IPS-18a (cell line): ENCODE results near the gene MYOM3.

Source experiments
- H3K27ac ChIP-seq: one replicate; pipeline ENCODE4 v1.5.1; 2013; ENCODE audit warnings: low read length
- H3K27me3 ChIP-seq: one replicate; pipeline ENCODE4 v1.6.1; 2013; ENCODE audit warnings: mild to moderate bottlenecking, low read length; ENCODE audit not compliant: control insufficient read depth, insufficient read depth
- H3K36me3 ChIP-seq: one replicate; pipeline ENCODE4 v1.6.1; 2013; ENCODE audit warnings: low read depth, low read length; ENCODE audit not compliant: control insufficient read depth
- H3K4me1 ChIP-seq: one replicate; pipeline ENCODE4 v1.6.1; 2013; ENCODE audit warnings: low read depth, low read length; ENCODE audit not compliant: control insufficient read depth
- H3K4me3 ChIP-seq: one replicate; pipeline ENCODE4 v1.5.1; 2013; ENCODE audit warnings: low read length
- H3K9ac ChIP-seq: one replicate; pipeline ENCODE4 v1.6.1; 2013; ENCODE audit warnings: mild to moderate bottlenecking, low read length, moderate library complexity
- H3K9me3 ChIP-seq: one replicate; pipeline ENCODE4 v1.6.1; 2013; ENCODE audit warnings: low read depth, low read length; ENCODE audit not compliant: control insufficient read depth

MYOM3 gene

DNA sequence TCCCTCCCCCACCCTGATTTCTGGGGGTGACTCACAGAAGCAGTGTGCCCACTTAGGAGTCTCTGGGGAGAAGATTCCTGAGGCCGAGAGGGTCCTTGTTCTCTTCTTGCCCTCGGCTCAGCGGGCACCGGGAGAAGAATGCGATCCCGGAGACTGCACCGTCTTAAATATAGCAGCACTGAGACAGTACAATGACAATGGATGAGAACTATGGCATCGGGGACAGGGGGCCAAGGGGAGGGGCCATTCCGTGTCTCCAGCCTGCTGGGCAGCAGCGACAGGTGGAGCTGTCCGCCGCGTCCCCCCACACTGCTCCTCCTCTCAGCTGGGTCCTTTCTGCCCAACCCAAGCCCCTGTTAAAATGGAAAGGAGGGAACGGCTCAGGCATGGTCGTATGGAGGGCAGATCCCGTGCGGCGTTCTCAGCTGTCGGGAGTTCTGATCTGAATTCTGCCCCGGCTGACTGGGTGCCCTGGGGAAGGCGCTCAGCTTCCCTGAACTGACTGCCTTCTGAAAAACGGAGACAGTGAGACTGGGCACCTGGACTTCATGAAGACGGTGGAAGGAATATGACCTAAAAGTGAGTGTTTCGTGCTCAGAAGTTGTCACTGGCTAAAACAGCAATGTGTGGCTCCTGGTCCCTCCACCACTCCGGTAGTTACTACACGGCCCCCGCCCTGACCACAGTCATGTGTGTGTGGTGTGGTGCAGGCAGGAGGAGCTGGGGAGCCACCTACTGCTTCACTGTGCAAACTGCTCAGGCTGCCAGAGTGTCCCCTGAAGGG lies at the start of gene MYOM3:
Gene MYOM3 (minus strand): TSS at position 140 of the 784 bp plus-strand sequence. CDS start 3,499 bp downstream, outside the sequence.
- peak within 1 kb of the TSS; percentile 39 for H3K4me3 ChIP-seq
- no peaks in the 10 kb centered on the region for H3K36me3 ChIP-seq
- H3K9ac ChIP-seq, result no peak within 1 kb of the TSS

DNA sequence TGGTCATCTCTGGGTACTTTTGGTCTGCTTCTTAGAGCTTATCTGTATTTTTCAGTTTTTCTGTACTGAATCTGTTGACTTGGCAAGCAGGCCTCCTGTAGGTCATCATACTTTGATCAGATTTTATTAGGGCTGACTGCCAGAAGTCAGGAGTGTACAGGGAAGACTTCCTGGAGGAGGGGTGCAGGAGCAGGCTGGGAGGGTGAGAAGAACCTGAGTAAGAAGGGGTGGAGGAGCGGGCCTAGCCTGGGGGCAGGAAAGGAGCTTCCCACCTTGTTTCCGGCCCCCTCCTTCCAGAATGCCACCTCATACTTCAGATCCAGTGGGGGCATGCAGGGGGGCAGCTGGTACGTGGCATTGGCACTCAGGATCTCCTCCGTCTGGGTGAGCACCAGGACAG lies 49.3 kb upstream of the MYOM3 start:
- Histone ChIP-seq H3K9ac (no peak overlapping the region), H3K27me3 (no peaks in the 10 kb centered on the region), H3K27ac (no peak overlapping the region), H3K4me1 (no peaks in the 10 kb centered on the region), H3K36me3 (peaks cover 27% of the 10 kb centered on the region), H3K4me3 (no peak overlapping the region), H3K9me3 (no peaks in the 10 kb centered on the region)

More for the DNA sequence above, at the start of gene MYOM3:
- Histone ChIP-seq H3K27ac (no peak within 1 kb of the TSS), H3K4me1 (peaks cover 13% of the 10 kb centered on the region), H3K27me3 (peaks cover 5% of the 10 kb centered on the region), H3K9me3 (no peaks in the 10 kb centered on the region)

DNA sequence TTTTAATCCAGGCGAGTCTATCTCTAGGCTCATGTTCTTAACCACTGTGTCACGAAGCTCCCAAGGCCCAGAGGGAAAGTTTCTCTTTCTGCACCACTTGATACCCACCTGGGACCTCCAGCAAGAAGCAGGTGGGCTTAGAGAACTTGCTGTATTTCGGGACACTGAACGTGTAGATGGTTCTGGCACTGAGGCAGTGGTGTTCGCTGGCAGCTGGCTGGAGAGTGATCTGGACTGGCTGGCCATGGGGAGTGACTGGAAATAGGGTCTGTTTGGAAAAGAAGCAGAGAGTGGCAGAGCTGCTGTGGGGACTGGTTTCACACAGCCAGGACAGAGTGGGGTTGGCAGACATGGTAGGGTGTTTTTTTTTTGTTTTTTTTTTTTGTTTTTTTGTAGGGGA lies 47.4 kb upstream of the MYOM3 start:
- Histone ChIP-seq H3K9ac (no peak overlapping the region), H3K27ac (no peak overlapping the region), H3K36me3 (peaks cover 19% of the 10 kb centered on the region), H3K27me3 (no peaks in the 10 kb centered on the region), H3K4me1 (peaks cover 5% of the 10 kb centered on the region), H3K4me3 (no peak overlapping the region), H3K9me3 (no peaks in the 10 kb centered on the region)

DNA sequence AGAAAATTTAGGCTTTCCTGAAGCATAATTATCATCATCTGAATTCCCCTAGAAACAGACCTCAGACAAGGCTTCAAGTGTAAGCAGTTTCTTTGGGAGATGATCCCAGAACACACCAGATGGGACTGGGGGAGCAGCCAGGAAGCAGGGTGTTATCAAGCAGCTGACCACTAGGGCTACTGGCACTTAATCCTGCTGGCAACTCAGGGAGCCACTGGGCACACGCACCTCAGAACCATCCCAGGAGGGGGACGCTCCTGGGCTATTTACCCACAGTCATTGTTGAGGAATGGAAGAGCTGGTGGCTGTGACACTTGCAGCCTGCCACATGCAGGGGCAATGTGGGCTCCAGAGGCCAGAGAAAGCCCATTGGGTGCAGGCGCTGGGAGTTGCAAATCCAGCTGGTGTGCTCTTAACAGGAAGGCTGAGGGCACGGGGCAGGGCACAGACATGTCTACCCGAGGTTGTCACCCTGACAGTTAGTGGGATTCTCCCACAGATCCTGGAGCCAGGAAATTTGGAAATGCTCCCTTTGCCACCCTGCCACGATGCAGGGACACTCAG lies 46.1 kb upstream of the MYOM3 start:
- Histone ChIP-seq H3K36me3 (peaks cover 19% of the 10 kb centered on the region), H3K27me3 (no peaks in the 10 kb centered on the region), H3K4me1 (peaks cover 7% of the 10 kb centered on the region), H3K9ac (no peak overlapping the region), H3K4me3 (no peak overlapping the region), H3K27ac (no peak overlapping the region), H3K9me3 (no peaks in the 10 kb centered on the region)

DNA sequence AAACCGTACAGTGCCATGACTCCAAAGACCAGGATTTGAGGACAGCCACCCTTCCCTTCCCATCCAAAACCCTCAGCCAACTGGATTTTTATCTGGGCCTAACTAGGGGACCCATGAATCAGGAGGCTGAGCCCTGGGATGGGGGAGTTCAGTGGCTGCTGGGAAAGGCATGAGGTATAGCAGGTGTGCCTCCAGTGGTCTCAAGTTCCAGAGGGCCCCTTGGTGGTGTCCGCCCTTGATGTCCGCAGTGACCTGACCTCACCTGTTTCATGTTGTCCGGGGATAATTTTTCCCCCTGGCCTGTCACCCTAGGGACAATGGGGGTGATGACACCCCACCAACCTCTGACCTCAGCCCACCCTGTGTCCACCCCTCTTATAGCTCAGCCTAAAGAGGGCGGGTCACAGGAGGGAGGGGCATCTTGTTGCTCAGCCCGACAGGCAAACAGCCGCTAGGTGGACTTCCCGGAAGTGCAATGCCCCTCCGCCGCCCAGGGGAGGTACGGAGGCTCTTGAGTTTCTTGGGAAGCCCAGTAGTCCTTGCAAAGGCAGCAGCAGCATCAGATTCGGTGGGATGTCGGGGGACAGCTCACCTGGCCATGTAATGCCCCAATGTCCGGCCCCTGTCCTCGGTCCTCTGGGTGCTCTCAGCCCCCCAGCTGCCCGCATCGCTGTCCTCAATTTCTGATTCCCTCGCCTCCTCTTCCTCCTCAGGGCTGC lies 44.8 kb upstream of the MYOM3 start:
- Histone ChIP-seq H3K9me3 (no peaks in the 10 kb centered on the region), H3K27ac (no peak overlapping the region), H3K9ac (no peak overlapping the region), H3K36me3 (peaks cover 16% of the 10 kb centered on the region), H3K27me3 (no peaks in the 10 kb centered on the region), H3K4me3 (no peak overlapping the region), H3K4me1 (peaks cover 9% of the 10 kb centered on the region)

DNA sequence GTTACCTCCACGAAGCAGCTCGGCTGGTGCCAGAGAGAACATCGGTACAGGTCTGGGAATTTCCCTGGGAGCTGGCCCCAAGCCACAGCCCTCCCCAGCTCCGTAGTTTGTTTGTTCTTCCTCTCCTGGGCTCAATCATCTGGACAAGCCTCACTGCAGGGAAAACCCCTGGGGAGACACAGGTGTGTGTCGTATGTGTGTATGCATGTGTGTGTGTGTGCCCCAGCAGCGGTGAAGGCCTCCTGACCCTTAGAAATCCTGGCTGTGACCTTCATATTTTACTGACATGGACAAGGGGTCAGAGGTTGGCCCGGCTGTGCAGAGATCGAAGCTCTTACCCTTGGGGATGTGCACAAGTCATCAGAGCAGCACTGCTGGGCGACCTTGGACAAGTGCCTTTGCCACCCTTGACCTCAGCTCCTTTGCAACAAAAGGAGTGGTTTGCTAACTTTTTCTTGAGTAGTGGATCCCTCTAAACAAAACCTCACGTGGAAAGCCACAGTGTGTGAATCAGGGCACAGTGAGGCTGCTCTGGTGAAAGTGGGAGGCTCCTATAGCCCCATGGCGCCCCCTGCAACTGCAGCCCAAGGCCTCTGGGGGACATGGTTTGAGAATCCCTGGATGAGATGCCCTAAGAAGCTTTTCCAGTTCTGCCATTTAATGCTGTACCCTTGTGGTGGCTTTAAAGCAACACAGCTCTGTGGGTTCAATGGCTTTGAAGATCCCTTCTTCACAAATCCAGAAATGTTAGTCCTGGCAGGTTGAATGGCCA lies 43.3 kb upstream of the MYOM3 start:
- Histone ChIP-seq H3K36me3 (peaks cover 16% of the 10 kb centered on the region), H3K9ac (no peak overlapping the region), H3K4me1 (peaks cover 20% of the 10 kb centered on the region), H3K4me3 (no peak overlapping the region), H3K9me3 (no peaks in the 10 kb centered on the region), H3K27me3 (no peaks in the 10 kb centered on the region), H3K27ac (no peak overlapping the region)

DNA sequence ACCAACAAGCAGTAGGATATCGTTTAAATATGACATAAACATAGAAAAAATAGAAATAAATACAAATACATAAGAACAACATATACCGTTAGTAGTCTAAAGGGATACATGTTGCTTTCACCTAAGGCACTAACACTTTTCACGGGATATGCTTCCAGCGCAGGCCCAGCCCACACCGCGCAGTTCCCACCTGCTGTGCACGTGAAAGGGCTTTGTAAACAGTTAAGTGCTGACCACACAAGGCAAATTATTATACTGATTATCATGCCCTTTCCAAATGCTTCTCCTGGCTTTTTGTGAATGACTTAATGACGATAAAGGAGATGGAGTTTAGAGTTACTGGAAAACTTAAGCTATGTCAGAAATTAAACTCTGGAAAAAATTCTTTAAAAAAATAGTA lies 42.3 kb upstream of the MYOM3 start:
- H3K27me3 ChIP-seq, result no peaks in the 10 kb centered on the region
- no peak overlapping the region for H3K4me3 ChIP-seq
- H3K27ac ChIP-seq, result no peak overlapping the region
- no peak overlapping the region for H3K9ac ChIP-seq
- H3K9me3 ChIP-seq, result no peaks in the 10 kb centered on the region
- H3K4me1 ChIP-seq, result peaks cover 25% of the 10 kb centered on the region
- peaks cover 15% of the 10 kb centered on the region for H3K36me3 ChIP-seq

DNA sequence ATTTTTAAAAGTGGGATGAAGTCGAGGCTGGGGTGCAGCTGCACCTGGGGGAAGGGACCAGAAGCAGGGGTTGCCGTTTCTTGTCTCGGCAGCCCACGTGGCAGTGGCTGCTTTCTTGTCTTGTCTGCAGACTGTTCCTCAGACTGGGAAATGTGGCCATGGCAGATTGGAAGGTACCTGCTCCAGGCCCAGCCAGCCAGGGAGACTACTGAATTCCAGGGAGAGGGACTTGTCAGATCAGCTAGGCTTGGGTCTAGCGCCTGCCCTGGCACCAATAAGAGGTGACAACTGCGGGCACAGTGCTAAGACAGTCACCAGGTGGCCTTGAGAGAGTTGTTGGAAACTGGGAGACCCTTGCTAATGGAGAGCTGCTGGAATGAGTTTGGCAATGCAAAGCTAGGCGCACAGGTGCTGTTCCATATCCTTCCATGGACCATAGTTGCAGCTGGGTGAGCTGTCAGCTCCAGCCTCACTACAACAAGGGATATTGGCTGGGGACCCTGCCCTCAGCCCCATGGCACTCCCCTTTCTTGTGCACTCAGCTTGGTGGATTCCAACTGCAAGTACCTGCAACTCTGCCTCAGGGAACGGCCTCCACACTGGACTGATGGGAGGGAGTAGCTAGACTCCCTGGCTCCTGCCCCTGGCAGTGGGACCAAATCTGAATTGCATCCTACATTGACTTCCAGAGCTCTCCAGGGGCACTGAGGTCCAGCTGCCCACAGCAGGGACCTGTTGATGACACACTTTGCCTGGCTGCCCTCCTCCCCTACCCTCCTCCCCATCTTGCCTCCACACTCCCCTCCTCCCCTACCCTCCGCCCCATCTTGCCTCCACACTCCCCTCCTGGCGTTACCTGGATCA lies 40.9 kb upstream of the MYOM3 start:
- H3K27ac ChIP-seq, result no peak overlapping the region
- no peaks in the 10 kb centered on the region for H3K9me3 ChIP-seq
- H3K4me3 ChIP-seq, result no peak overlapping the region
- H3K4me1 ChIP-seq, result peaks cover 25% of the 10 kb centered on the region
- peaks cover 10% of the 10 kb centered on the region for H3K36me3 ChIP-seq
- H3K27me3 ChIP-seq, result no peaks in the 10 kb centered on the region
- no peak overlapping the region for H3K9ac ChIP-seq

DNA sequence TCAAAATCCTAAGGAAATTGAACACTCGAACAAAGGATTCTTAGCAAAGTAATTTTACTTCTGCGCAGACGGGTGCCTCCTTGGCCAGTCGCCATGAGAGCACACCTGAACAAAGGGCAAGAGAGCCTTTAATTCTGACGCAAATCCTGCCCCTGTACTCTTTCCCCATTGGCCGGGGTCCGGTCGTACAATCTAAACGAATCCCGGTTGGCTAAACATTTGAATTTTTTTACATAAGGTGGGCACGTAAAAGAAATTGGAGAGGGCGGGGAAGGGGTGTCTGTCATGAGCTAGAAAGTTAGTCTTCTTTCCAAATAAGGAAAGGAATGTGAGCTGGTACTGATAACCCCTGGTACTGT lies 39.2 kb upstream of the MYOM3 start:
- Histone ChIP-seq H3K36me3 (no peaks in the 10 kb centered on the region), H3K27ac (peak overlapping the region; percentile 98), H3K9me3 (no peaks in the 10 kb centered on the region), H3K9ac (peak overlapping the region; percentile 96), H3K27me3 (no peaks in the 10 kb centered on the region), H3K4me3 (peak overlapping the region; percentile 62), H3K4me1 (peaks cover 25% of the 10 kb centered on the region)

DNA sequence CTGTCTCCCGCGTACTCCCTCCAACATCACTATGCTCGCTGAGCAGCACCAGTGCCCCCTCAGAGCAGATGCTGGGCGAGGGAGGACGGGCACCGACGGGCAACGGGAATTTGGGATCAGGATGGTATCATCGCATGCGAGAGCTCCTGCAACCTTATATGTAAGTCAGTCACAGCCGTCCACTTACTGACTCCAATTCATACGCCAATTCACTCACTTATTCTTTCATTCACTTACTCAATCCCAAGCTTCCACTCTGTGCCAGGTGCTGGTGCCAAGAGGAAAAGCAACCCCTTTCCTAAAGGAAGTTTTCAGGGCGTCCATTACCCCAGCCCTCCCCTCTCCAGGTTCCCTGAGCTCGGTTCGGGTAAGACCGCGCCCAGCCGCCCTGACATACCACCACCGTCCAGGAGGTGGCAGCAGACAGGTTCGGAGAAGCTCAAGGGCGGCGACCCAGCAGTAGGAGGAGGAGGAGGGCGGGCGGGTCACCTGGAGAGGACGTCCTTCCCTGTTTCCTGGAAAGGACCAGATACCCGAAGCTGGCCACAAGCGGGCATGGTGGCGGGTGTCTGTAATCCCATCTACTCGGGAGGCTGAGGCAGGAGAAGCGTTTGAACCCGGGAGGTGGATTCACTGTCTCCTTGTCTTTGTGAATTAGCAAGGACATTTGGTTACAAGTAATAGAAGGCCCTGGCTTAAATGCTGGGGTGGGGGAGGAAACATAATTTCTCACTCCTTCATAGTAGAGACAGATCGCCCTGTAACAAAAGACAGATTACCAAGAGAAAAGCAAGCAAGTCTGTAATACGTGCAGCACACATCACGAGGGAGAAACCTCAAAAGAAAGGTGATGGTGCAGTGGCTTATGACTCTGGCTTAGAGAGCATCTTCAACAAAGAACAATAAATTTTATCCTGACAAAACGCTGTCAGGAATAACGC lies 38.6 kb upstream of the MYOM3 start:
- Histone ChIP-seq H3K9ac (peak overlapping the region; percentile 96), H3K27ac (peak overlapping the region; percentile 98), H3K4me3 (peak overlapping the region; percentile 62), H3K36me3 (no peaks in the 10 kb centered on the region), H3K27me3 (no peaks in the 10 kb centered on the region), H3K4me1 (peaks cover 25% of the 10 kb centered on the region), H3K9me3 (no peaks in the 10 kb centered on the region)
